ENCODE data around the gene LUC7L2. TPM values are rescaled to one million over a fixed set of nuclear protein-coding genes. Genes with fewer than 3 reads are reported as not detected.

LUC7L2 gene
- total RNA-seq, 1 donor from 2014 or later: 142 TPM

GRCh38 chr7:139374246-139374645, 14.6 kb downstream of the LUC7L2 start:
- no peaks in the 10 kb centered on the region for H3K9me3 Mint-ChIP-seq
- H3K4me3 Mint-ChIP-seq: no peak overlapping the region
- DNase-seq (ENCODE audit: low spot score in 2 of 2, unreplicated experiment in 2 of 2): no peak
- H3K27ac Mint-ChIP-seq: no peak overlapping the region
- peaks cover 20% of the 10 kb centered on the region for H3K4me1 Mint-ChIP-seq
- H3K27me3 Mint-ChIP-seq (ENCODE audit: low read depth): no peaks in the 10 kb centered on the region
- H3K36me3 Mint-ChIP-seq: peaks cover 15% of the 10 kb centered on the region
- no peak for TF ChIP-seq CTCF (IDR thresholded peaks at IDR 0.05; ENCODE audit: unreplicated experiment)

GRCh38 chr7:139382439-139382838, 22.7 kb downstream of the LUC7L2 start:
- H3K27ac Mint-ChIP-seq: no peak overlapping the region
- H3K9me3 Mint-ChIP-seq: no peaks in the 10 kb centered on the region
- H3K36me3 Mint-ChIP-seq: peaks cover 28% of the 10 kb centered on the region
- DNase-seq (ENCODE audit: low spot score in 2 of 2, unreplicated experiment in 2 of 2): no peak
- no peaks in the 10 kb centered on the region for H3K27me3 Mint-ChIP-seq (ENCODE audit: low read depth)
- H3K4me1 Mint-ChIP-seq: no peaks in the 10 kb centered on the region
- TF ChIP-seq CTCF (IDR thresholded peaks at IDR 0.05; ENCODE audit: unreplicated experiment): no peak
- H3K4me3 Mint-ChIP-seq: no peak overlapping the region

DNA sequence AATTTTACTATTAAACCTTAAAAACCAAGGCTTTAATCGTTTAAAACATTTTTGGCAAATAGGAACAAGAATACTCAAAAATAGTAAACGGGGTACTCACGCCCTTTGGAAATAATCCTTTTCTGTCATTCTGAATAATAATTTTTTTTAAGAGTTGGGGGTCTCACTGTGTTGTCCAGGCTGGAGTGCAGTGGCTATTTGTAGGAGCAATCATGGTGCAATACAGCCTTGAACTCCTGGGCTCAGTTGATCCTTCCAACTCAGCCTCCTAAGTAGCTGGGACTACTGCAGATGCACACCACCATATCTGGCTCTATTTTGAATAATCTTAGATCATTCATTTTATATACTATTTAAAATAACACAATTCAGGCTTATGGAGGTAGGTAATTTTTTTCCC, 24.9 kb downstream of the LUC7L2 start:
- H3K9me3 Mint-ChIP-seq: no peaks in the 10 kb centered on the region
- no peaks in the 10 kb centered on the region for H3K27me3 Mint-ChIP-seq (ENCODE audit: low read depth)
- no peak overlapping the region for H3K27ac Mint-ChIP-seq
- no peak overlapping the region for H3K4me3 Mint-ChIP-seq
- no peaks in the 10 kb centered on the region for H3K4me1 Mint-ChIP-seq
- peaks cover 34% of the 10 kb centered on the region for H3K36me3 Mint-ChIP-seq
- TF ChIP-seq CTCF (IDR thresholded peaks at IDR 0.05; ENCODE audit: unreplicated experiment): no peak
- DNase-seq (ENCODE audit: low spot score in 2 of 2, unreplicated experiment in 2 of 2): no peak

DNA sequence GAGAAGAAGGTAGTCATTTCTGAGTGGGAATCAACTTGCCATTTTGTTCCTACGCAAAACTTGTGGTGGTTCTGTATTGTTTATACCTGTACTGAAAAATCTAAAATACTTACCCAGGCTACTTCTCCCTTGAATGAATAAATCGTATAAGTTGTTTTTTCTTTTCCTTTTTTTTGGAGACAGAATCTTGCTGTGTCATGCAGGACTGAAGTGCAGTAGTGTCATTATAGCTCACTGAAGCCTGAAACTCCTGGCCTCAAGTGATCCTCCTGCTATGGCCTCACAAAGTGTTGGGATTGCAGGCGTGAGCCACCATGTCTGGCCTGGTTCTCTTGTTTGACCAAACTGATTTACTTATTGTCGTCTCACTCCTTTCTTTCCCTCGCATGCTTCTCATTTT, 27.9 kb downstream of the LUC7L2 start:
- H3K27me3 Mint-ChIP-seq (ENCODE audit: low read depth): no peaks in the 10 kb centered on the region
- no peak overlapping the region for H3K4me3 Mint-ChIP-seq
- H3K36me3 Mint-ChIP-seq: peaks cover 34% of the 10 kb centered on the region
- no peak for DNase-seq (ENCODE audit: low spot score in 2 of 2, unreplicated experiment in 2 of 2)
- no peak for TF ChIP-seq CTCF (IDR thresholded peaks at IDR 0.05; ENCODE audit: unreplicated experiment)
- H3K9me3 Mint-ChIP-seq: no peaks in the 10 kb centered on the region
- no peaks in the 10 kb centered on the region for H3K4me1 Mint-ChIP-seq
- H3K27ac Mint-ChIP-seq: no peak overlapping the region

DNA sequence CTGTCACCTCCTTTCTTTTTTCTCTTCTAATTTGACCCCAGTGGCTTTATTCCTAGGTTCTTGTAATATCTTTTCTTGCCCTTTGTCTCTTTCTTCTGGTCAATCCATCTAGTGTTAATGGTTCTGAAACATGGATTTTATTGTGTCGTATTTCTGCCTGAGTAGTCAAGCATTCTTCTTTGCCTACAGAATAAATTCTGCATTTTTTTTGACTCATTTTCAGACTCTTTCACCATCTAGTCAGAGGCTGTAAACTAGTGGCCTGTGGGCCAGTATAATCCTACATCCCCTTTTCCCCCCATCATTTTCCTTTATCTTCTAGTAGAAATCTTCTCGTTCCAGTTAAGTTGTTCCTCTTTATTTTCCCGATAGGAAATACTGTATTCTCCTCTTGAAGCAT, 29.4 kb downstream of the LUC7L2 start:
- DNase-seq (ENCODE audit: low spot score in 2 of 2, unreplicated experiment in 2 of 2): no peak
- no peaks in the 10 kb centered on the region for H3K9me3 Mint-ChIP-seq
- no peak overlapping the region for H3K4me3 Mint-ChIP-seq
- H3K27me3 Mint-ChIP-seq (ENCODE audit: low read depth): no peaks in the 10 kb centered on the region
- peaks cover 35% of the 10 kb centered on the region for H3K36me3 Mint-ChIP-seq
- no peak overlapping the region for H3K27ac Mint-ChIP-seq
- no peak for TF ChIP-seq CTCF (IDR thresholded peaks at IDR 0.05; ENCODE audit: unreplicated experiment)
- H3K4me1 Mint-ChIP-seq: no peaks in the 10 kb centered on the region

DNA sequence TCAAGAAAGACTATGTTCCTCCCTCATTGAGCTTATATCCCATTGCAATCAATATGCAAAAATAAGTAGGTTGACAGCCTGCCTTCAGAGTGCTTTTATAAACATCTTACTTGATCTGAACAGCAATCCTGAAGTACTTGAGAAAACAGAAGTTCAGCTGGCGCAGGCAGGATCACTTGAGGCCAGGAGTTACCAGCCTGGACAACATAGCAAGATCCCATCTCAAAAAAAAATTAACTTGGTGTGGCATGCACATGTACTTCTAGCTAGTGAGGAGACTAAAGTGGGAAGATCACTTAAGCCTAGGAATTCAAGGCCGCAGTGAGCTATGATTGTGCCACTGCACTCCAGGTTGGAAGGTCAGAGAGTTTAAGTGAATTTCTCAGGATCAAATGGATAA, 30.1 kb downstream of the LUC7L2 start:
- Mint-ChIP-seq H3K27ac (no peak overlapping the region), H3K4me3 (no peak overlapping the region), H3K4me1 (peaks cover 5% of the 10 kb centered on the region), H3K9me3 (no peaks in the 10 kb centered on the region), H3K27me3 (ENCODE audit: low read depth) (no peaks in the 10 kb centered on the region), H3K36me3 (peaks cover 35% of the 10 kb centered on the region)
- no peak for TF ChIP-seq CTCF (IDR thresholded peaks at IDR 0.05; ENCODE audit: unreplicated experiment)
- no peak for DNase-seq (ENCODE audit: low spot score in 2 of 2, unreplicated experiment in 2 of 2)

Data from mesothelial cell of epicardium (in vitro differentiated cells).